HG03442 (cell line): Measurements from ENCODE around the gene NCBP1.
"Not testable (repeated sequence)": the region's sequence is repeated elsewhere in the genome, so short reads cannot be mapped to it uniquely, and the experiment has no call there.

ENCODE experiments used
- ATAC-seq: cut with Tn5 transposase; IDR thresholded peaks from one replicate; pipeline ENCODE4 v1.9.1; 2021; ENCODE audit warnings: mild to moderate bottlenecking, moderate library complexity; ENCODE audit not compliant: unreplicated experiment

NCBP1 gene

DNA sequence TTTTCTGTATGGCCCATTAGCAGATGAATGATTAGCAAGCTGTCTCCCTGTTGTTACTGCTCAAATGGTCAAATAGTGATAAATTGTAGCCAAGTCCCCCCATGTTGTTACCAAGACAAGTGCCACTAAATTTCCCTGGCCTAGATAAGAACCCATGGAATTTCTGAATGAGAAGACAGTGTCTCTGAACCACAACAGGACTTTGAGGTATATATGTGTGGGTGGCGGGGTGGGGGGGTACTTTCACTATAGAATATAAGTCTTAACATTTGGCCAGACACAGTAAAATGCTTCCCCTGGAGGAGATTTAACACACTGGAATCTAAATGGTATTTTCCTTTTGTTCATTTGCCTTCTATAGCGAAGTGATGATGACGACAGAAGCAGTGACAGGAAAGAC, 34.9 kb downstream of the NCBP1 start:
- no peak for ATAC-seq

DNA sequence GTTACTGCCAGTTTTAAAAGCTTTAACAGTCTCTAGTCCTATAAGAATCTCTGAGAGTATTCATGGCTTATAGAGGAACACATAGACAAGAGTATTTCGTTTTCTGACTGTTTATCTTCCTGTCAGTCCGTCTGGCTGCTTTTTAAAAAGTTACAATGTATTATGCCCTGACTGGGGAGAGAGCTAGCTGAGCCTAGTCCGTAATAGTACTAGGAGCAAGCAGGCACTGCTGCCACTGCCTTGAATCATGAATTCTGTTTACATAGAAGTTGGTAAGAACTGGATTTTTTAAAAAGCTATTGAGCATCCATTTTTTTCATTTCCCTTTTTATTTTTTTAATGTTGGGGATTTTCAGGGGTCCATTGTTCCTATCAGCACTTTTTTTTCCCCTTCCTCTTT, 37.0 kb downstream of the NCBP1 start:
- no peak for ATAC-seq

DNA sequence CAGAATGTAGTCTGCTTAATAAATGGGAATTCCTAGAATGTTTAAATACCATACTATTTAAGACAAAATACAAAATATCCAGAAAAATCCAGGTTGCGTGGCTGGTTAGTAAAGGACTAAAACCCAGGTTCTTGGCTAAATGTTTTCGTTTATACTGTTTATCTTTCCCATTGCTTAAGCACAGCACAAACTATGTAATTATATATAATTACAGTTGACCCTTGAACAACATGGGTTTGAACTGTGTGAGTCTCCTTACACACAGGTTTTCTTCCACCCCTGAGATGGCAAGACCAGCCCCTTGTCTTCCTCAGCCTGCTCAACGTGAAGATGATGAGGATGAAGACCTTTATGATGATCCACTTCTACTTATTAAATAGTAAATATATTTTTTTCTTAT, 38.8 kb downstream of the NCBP1 start:
- no peak for ATAC-seq

DNA sequence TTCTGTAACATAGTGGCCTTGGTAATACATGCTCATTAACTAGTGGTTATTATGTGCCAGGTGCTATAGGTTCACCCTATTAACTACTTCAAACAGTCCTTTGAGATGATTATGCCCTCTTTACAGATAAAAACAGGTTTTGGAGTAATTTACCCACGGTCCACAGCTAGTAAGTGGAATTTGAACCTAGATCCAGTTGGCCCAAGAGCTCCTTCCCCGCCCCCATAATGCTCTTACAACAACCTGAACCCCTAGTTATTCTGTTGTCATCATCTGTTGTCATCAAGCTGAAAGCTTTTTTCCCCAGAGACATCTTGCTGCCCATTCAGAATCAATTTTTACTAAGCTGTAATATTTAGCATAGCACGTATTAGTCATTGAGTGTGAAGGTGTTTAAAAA, 40.3 kb downstream of the NCBP1 start:
- no peak for ATAC-seq

DNA sequence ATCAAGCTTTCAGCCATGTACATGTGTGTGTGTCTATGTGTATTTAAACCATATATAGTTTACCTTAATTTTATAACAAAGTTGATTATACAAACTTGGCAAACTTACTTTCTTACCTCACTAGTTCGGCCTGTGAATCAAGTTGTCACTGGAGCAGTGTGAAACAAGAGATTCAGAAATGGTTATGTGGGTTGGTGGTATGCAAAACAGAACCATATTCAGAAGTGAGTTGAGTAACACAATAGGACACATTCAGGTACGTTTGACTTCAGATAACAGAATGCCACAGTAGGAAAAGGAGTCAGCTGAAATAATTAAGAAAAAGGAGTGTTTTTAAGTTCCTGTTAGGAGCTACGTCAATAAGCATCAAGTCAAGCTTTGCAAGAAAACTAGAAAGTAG, 42.0 kb downstream of the NCBP1 start:
- peak; percentile 63 for ATAC-seq

DNA sequence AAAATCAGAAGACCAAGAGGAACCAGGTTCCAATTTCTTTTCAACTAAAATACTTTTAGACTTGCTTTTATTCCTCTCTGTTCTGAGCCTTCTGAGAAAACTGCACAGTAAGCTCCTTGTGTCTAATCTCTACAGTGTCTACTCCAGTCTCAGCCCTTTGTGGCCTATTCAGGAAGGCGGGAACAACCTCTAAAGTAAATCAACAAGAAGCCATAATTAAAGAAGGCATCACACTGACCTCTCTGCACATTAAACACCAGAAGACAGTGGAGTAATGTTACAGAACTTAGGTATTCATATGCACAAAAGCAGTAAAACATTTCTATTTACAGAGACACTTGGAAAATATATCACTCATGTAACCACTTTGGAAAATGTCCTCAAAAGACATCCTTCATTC, 48.6 kb downstream of the NCBP1 start:
- ATAC-seq, result no peak

DNA sequence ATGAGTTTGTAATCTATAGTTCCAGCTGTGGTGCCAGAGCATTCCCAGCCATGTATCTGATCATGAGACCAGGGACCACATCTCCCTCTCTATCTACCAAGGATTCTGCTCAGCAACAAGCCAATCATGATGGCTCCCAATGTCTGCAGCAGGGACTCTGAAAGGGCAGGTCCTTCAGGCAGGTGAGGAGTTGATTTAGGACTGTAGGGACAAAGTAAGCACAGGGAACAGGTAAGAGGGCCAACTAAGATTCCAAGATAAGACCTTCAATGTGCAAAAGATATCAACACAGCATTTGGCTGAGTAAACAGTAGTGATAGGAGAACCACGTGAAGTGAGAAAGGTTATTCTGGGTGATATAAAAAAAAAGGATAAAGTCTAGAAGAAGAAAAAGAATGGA, 55.0 kb downstream of the NCBP1 start:
- no peak for ATAC-seq

DNA sequence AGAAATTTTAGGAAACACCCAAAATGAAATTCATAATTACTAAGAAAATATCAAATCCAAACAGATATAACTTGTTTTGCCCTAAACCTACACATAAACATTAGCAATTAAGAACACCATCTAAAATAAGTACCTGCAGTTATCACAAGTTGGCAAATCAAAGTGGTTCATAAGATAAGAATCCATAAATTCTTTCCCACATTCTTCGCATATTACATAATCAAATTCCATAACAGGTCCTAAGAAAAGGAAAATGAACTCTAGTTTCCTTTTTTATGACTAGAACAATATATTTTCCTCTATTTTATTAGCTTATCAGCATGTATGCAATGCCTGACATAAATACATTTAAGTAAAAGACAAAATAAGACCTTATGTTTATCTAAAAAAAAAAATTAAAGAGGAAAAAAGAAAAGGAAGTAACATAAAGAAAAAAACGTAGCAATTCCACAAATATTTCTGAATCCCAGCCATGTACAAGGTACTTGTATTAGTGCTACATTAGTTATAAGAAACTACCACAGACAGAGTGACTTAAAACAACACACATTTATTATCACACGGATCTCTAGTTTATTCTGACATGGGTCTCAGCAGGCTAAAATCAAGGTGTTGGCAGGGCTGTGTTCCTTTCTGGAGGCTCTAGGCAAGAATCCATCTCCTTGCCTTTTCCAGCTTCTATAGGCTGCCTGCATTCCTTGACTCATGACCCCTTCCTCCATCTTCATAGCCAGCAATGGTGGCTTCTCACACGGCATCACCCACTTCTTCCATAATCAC, 56.0 kb downstream of the NCBP1 start:
- ATAC-seq, result no peak

DNA sequence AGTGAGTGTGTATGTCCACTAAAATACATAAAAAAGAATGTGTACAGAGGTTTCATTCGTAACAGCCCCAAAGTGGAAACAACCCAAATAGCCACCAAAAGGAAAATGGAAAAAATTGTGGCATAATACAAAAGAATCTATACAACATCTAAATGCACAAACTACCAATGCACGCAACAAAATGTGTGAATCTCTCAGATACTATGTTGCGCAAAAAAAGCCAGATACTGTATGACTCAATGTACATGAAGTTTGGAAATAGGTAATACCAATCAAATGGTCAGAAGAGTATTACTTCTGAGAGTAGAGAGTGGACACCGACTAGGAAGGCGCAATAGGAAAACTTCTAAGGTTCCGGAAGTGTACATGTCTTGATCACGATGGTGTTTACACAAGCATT, 61.1 kb downstream of the NCBP1 start:
- no peak for ATAC-seq

DNA sequence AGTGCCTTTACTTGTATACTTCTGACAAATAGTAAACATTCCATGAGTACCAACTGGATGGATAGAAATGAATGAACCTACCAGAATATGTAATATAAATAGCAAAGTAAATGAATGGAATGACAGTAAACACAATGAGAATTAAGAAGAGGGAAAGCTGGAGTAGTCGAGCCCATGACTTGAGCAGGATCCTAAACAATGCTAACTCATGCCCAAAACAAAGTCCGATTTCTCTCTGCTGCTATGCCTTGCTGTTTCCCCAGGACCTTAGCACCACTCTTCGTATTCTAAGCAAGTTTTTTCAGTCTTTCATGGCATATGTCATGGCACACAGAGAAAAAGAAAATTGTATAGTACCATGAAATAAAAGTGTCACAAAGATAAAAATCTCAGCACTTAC, 61.8 kb downstream of the NCBP1 start:
- no peak for ATAC-seq

DNA sequence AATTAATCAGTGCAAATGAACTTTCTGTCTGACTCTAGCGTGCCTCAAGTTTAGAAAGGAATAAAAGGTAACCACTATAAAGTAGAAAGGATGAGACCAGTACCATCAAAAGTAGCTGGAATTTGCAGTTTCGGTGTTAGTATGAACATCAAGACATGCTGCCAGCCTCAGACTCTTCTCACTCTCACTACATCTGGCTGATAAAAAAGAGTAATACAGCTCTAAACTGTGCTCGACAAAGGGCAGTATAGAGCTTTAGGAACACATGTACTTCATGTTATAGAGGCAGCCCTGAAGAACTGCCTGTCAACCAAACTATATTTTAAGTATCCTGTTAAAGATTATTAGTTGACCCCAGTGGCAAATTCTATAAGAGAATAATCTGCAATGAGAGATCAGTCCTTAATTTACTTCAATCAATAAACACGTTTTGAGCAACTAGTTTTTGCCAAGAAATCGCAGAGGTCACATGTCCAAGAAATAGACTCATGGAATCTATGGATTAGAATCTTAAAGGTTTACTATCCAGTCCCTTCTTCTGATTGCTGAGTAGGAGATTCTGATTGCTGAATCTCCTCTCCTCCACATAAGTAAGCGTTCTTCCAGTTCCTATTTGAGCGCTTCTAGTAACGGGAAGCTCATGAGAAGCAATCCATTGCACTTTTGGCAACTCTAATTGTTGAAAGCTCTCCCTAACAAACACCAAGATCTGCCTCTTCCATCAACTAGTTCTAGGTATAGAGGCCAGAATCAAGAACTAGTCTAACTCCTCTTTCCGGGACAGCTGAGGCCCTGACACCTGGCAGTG, 62.6 kb downstream of the NCBP1 start:
- ATAC-seq, result no peak

DNA sequence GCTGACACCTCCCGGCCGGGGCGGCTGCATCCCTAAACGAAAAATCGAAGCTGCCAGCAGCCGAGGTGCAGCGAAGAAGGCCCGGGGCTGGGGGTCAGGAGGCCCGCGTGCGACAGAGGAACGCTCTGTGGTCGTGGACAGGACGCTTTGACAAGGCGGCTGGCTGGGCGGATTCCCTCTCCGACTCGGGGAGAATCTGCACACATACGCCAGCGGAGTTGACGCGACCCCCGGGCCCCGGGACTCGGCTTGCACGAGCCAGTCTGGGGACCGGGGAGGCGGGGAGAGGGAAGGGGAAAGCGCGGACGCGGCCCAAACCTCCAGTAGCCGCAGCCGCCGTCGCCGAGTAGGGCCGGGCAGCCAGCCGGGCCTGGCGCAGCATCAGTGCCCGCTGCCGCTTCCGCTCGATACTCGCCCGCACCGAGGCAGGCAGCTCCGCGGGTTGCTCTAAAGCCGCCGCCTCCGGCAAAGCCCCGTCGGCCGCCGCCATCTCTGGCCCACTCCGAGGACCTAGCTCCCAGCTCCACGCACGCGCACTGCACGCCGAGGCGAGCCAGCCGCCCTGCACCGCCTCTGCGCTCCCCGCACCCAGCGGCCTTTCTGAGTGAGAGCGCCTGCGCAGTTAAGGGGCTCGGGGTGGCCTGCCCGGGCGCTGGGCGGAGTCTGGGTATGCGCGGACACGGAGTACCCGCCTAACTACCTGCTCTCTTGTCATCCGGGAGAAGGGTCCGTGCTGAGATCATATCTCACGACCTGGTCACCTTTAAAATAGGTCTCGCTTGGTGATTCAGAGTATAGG, 63.4 kb downstream of the NCBP1 start, which contains the start of gene XPA:
Gene XPA (minus strand): TSS at position 538 of the 799 bp plus-strand sequence. CDS start 48 bp downstream, at position 490.
- ATAC-seq, result peak; percentile 90

DNA sequence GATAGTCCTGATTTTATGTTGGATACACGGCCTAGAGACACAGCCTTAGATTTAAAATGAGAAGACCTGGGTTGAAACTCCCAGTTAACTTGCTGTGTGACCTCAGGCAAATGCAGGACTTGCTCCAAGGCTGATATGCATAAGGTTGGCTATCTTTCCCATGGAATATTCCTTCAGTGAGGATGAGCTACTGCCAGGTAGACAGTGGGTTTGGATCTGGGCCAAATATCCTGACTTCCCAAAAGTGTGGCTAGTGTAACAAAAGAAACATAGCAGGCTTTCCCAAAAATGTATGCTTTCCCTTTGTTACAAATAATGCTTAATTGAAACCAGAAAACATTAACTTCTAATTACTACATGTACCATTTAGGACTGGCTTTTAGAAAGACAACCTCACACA, 64.2 kb downstream of the NCBP1 start:
- no peak for ATAC-seq

DNA sequence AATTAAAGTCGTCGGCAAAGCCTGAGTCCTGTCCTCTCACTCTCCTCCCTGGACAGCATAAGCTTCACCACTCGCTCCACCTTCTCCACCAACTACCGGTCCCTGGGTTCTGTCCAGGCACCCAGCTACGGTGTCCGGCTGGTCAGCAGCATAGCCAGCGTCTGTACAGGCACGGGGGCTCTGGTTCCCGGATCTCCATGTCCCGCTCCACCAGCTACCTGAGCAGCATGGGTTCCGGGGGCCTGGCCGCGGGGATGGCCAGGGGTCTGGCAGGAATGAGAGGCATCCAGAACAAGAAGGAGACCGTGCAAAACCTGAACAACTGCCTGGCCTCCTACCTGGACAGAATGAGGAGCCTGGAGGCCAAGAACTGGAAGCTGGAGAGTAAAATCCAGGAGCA, 65.2 kb downstream of the NCBP1 start:
- ATAC-seq, result no peak

DNA sequence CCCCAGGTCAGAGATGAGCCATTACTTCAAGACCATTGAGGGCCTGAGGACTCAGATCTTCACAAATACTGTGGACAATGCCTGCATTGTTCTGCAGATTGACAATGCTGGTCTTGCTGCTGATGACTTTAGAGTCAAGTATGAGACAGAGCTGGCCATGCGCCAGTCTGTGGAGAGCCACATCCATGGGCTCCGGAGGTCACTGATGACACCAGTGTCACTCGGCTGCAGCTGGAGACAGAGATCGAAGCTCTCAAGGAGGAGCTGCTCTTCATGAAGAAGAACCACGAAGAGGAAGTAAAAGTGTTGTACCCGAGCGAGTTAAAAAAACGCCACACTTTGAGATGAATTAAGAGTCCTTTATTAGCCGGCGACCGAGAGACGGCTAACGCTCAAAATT, 65.7 kb downstream of the NCBP1 start:
- not testable (repeated sequence) for ATAC-seq

DNA sequence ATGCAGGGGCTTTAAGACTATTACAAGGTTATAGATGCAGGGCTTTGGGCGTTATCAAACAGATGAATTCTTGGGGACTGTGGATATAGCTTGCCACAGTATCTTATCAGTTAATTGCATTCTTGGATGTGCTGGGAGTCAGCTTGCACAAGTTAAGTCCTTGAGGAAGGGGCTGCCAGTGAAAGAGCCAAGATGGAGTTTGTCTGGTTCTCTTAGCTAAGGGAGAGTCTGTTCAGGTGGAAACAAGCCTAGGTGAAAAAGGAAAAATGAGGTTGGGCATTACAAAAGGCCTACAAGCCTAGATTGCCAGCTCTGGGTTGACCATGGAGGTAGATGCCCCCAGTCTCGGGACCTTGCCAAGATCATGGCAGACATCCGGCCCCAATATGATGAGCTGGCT, 66.2 kb downstream of the NCBP1 start:
- ATAC-seq, result not testable (repeated sequence)

DNA sequence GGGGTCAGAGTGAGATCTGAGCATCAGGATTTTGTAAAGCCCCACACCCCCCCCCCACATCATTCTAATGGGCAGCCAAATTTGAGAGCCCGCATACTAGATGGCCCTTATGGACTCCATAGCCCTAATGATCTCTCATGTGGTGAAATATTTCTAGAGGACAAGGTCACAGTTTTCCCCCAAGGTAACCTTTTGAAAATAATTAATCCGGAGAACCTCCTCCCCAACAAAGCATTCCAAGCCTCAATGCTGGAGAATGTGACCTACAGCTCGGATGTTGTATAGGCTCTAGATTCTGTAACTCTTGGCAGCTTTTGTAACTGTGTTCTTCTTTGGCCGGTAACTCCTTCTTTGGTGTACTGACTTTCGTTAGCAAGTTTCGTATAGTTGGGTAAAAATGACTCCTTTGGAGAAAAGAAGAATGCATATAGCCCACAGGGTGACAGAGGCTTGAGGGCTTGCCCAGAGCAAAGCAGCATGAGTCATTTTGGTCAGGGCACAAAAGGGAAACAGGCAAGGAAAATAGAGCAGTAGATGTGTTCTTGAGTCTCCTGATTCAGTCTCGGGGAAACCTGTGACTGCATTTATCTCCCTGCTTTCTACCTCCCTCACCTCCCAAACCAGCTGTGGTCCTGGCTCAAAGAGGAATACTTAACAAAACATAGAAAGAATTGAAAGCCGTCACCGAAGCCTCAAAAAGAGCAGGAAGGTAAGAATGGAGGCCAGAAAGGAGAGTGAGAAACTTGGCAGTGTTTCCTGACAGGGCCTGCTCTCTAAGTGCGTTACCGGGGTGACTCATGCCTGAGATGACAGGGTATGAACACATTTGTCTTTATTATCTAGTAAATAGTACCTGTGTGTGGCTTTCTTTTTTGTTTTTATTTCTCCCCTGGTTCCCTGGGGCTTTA, 70.1 kb downstream of the NCBP1 start:
- ATAC-seq, result peak; percentile 59

DNA sequence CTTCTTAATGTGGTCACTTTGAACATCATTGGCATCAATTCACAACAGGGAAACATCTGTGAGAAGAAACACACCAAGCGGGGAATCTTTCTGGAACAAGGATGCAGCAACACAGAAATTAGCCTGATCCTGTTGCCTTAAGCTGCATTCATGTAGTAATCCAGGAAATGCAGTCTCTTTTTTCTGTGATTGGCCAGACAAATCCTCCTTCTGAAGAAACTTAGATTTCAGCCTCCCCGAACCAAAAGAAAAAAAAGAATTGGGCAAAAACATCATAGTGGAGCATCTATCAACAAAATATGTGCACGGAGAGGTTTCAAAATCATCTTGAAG, 70.7 kb downstream of the NCBP1 start:
- ATAC-seq, result no peak

DNA sequence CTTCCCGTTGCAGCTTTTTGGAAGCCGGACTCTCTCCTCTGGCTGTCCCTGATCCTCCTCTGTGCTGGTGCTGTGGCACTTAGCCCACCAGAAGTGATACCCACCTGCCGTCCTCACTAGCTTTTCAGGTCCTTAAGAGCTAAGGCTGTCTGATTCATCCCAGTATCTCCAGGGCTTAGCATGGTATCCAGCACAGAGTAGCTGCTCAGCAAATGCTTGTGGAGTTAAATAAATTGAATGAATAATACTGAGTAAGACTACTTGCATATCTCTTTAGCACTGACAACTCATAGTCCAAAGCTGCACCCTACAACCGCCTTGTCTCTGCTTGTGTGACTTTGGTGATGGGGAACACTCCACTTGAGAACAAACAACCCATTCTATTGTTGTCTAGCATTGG, 71.2 kb downstream of the NCBP1 start:
- no peak for ATAC-seq

DNA sequence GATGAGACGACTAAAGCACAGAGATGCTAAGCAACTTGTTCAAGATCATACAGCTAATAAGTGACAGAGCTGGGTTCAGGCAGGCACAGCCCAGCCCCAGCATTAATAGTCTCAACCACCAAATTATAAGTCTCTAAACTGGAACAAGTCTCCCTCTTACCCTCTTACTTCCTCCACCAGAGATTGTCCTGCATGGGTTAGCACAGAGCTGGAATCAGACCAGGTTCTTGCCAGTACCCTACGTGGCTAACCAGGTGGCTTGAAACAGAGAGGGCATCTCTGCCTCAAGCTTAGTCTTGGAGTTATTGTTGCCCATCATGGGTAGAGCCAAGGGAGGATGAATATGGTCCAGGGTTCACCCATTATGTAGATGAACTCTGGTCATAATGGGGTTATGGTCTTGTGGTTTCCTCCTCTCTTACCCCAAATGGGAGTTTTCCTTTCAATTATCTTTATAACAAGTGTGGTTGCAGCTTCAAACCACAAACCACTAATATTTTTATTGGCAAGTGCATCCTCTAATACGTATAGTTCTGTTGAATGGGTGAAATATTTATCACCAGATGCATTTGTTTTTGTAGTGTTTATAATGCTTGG, 71.8 kb downstream of the NCBP1 start:
- ATAC-seq, result no peak
